ENCODE measurements around the gene DICER1. TPM values are rescaled to one million over a fixed set of nuclear protein-coding genes. Genes with fewer than 3 reads are reported as not detected.

DICER1 gene
- total RNA-seq, 1 donor from 2014 or later: 70.0 TPM

- Histone ChIP-seq H3K9ac (no peak overlapping the region), H3K27me3 (no peaks in the 10 kb centered on the region), H3F3A (ENCODE audit: low read depth) (peaks cover 3% of the 10 kb centered on the region), H3K79me2 (ENCODE audit: low read depth) (peaks cover 10% of the 10 kb centered on the region), H3K27ac (no peak overlapping the region), H3K36me3 (peaks cover 8% of the 10 kb centered on the region), H2AFZ (replicated peaks) (no peak overlapping the region), H3K4me2 (no peak overlapping the region), H3K9me3 (ENCODE audit: low read depth) (no peaks in the 10 kb centered on the region), H4K20me1 (ENCODE audit: low read depth) (peaks cover 12% of the 10 kb centered on the region), H3K4me1 (peaks cover 19% of the 10 kb centered on the region), H3K4me3 (no peak overlapping the region)
- Mint-ChIP-seq H3K4me3 (no peak overlapping the region), H3K36me3 (peaks cover 24% of the 10 kb centered on the region), H3K4me1 (peaks cover 16% of the 10 kb centered on the region), H3K27me3 (ENCODE audit: insufficient read depth, low read depth) (no peaks in the 10 kb centered on the region), H3K9me3 (no peaks in the 10 kb centered on the region), H3K27ac (no peak overlapping the region)
- no peak for TF ChIP-seq EZH2 (IDR thresholded peaks at IDR 0.05)
- no peak for TF ChIP-seq CTCF (IDR thresholded peaks at IDR 0.05)
- no peak for TF ChIP-seq EZH2phosphoT487 (IDR thresholded peaks at IDR 0.05)
- DNase-seq (ENCODE audit: low spot score): no peak
Observed at GRCh38 chr14:95101736-95102679, 55.3 kb downstream of the DICER1 start.

- Histone ChIP-seq H3K4me1 (peaks cover 48% of the 10 kb centered on the region), H3K27ac (no peak overlapping the region), H3K4me2 (no peak overlapping the region), H3K9ac (no peak overlapping the region), H2AFZ (replicated peaks) (no peak overlapping the region), H3K4me3 (no peak overlapping the region), H3F3A (ENCODE audit: low read depth) (peaks cover 26% of the 10 kb centered on the region), H4K20me1 (ENCODE audit: low read depth) (peaks cover 24% of the 10 kb centered on the region), H3K36me3 (no peaks in the 10 kb centered on the region), H3K27me3 (no peaks in the 10 kb centered on the region), H3K79me2 (ENCODE audit: low read depth) (peaks cover 21% of the 10 kb centered on the region), H3K9me3 (ENCODE audit: low read depth) (no peaks in the 10 kb centered on the region)
- Mint-ChIP-seq H3K4me3 (no peak overlapping the region), H3K9me3 (no peaks in the 10 kb centered on the region), H3K27ac (no peak overlapping the region), H3K27me3 (ENCODE audit: insufficient read depth, low read depth) (no peaks in the 10 kb centered on the region), H3K36me3 (peaks cover 18% of the 10 kb centered on the region), H3K4me1 (peaks cover 38% of the 10 kb centered on the region)
- no peak for TF ChIP-seq EZH2 (IDR thresholded peaks at IDR 0.05)
- peak; percentile 91 for TF ChIP-seq CTCF (IDR thresholded peaks at IDR 0.05)
- DNase-seq (ENCODE audit: low spot score): peak; percentile 86
Observed at GRCh38 chr14:95098984-95099599, 58.2 kb downstream of the DICER1 start.

GRCh38 chr14:95097385-95097784, 59.9 kb downstream of the DICER1 start:
- Histone ChIP-seq H3K4me3 (no peak overlapping the region), H3K36me3 (no peaks in the 10 kb centered on the region), H3K27ac (no peak overlapping the region), H3K9me3 (ENCODE audit: low read depth) (no peaks in the 10 kb centered on the region), H3K27me3 (no peaks in the 10 kb centered on the region), H3K4me2 (peak overlapping the region; percentile 89), H3F3A (ENCODE audit: low read depth) (peaks cover 26% of the 10 kb centered on the region), H2AFZ (replicated peaks) (no peak overlapping the region), H3K4me1 (peaks cover 53% of the 10 kb centered on the region), H4K20me1 (ENCODE audit: low read depth) (peaks cover 24% of the 10 kb centered on the region), H3K9ac (no peak overlapping the region), H3K79me2 (ENCODE audit: low read depth) (peaks cover 30% of the 10 kb centered on the region)
- Mint-ChIP-seq H3K27ac (peak overlapping the region; percentile 85), H3K9me3 (no peaks in the 10 kb centered on the region), H3K36me3 (peaks cover 14% of the 10 kb centered on the region), H3K27me3 (ENCODE audit: insufficient read depth, low read depth) (no peaks in the 10 kb centered on the region), H3K4me3 (no peak overlapping the region), H3K4me1 (peaks cover 38% of the 10 kb centered on the region)
- DNase-seq (ENCODE audit: low spot score): no peak
- no peak for TF ChIP-seq EZH2phosphoT487 (IDR thresholded peaks at IDR 0.05)

Measured in neural progenitor cell (in vitro differentiated cells).